ENCODE data around the gene CS. TPM values are rescaled to one million over a fixed set of nuclear protein-coding genes. Genes with fewer than 3 reads are reported as not detected.

The CS gene
- polyA plus RNA-seq, 6 donors from 2014 or later = 60.8 to 88.7 (median 72.1) TPM

DNA sequence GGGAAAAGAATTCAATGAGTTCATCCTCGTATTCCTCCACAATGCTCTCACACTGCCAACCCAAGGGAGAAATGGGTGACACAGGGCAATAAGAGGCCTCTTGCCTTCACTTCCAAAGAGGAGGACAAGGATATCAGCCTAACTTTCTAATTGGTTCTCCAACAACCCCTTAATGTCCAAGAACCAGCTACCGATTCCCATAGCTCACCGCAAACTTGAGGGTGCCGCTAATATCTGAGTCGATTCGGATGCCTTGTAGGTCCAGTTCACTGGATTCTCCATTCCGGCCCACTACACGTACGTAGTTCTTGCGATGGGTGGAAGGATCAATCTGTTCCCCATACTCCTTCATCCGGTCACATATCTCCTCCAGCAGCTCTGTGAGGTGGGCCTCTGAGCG, 10.9 kb upstream of the CS start:
- Mint-ChIP-seq H3K36me3 (peaks cover 0 to 6% of the 10 kb centered on the region in 2 donors), H3K27me3 (no peaks in the 10 kb centered on the region), H3K4me1 (peaks cover 7 to 17% (median 13%) of the 10 kb centered on the region in 3 donors), H3K9me3 (no peaks in the 10 kb centered on the region), H3K27ac (peak overlapping the region in 1 of 6 donors; percentile 89), H3K4me3 (no peak overlapping the region)
- no peak for ATAC-seq (ENCODE audit: low read depth in 2 of 2)
- DNase-seq = no peak

DNA sequence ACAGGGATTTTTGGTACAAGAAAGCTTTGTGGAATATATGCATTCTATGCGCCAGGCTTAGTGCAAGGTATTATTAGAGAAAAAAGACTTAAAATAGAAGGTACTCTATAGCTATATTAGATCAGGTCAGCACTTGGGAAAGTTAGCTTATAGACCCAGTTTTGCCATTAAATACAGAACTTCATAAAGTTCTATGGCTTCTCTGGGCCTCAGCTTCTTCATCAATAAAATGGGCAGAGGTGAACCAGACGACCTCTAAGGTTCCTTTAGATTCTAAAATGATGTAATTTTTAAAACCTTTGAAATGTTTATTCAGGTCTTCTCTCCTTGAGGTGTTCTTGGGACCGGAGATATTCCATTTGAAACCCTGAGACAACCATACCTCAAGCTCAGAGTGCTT, 8.6 kb upstream of the CS start:
- ATAC-seq (ENCODE audit: low read depth in 2 of 2) (no peak), DNase-seq (no peak)
- H3K4me3 Mint-ChIP-seq = no peak overlapping the region
- H3K9me3 Mint-ChIP-seq = no peaks in the 10 kb centered on the region
- H3K4me1 Mint-ChIP-seq = no peaks in the 10 kb centered on the region
- peak overlapping the region in 2 of 6 donors; percentile 34 to 38 for H3K27ac Mint-ChIP-seq
- H3K36me3 Mint-ChIP-seq = peaks cover 0 to 6% of the 10 kb centered on the region in 2 donors
- no peaks in the 10 kb centered on the region for H3K27me3 Mint-ChIP-seq

DNA sequence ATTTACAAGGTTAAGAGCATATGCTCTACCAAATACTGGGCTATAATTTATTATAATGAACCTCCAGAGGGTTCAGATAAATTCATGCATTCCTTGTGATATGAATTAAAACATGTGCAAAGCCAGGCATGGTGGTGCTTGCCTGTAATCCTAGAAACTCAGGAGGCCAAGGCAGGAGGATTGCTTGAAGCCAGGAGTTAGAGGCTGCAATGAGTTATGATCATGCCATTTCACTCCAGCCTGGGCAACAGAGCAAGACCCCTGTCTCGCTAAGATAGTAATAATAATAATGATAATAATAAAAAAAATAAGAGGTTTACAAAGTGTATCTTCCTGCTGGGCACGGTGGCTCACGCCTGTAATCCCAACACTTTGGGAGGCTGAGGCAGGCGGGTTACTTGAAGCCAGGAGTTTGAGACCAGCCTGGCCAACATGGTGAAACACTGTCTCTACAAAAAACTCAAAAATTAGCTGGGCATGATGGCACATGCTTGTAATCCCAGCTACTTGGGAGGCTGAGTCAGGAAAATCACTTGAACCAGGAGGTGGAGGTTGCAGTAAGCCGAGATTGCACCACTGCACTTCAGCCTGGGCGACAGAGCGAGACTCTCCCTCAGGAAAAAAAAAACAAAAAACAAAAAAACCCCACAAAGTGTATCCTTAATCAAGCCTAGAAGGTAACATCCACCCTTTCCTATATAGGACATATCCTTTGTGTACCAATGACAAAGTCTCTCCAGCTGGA, 7.3 kb upstream of the CS start:
- DNase-seq = no peak
- no peak overlapping the region for H3K4me3 Mint-ChIP-seq
- H3K36me3 Mint-ChIP-seq = peaks cover 0 to 6% of the 10 kb centered on the region in 2 donors
- no peaks in the 10 kb centered on the region for H3K9me3 Mint-ChIP-seq
- no peak for ATAC-seq (ENCODE audit: low read depth in 2 of 2)
- peak overlapping the region in 1 of 6 donors; percentile 69 for H3K27ac Mint-ChIP-seq
- H3K27me3 Mint-ChIP-seq = no peaks in the 10 kb centered on the region
- H3K4me1 Mint-ChIP-seq = peaks cover under 1 to 8% (median under 1%) of the 10 kb centered on the region in 3 donors

DNA sequence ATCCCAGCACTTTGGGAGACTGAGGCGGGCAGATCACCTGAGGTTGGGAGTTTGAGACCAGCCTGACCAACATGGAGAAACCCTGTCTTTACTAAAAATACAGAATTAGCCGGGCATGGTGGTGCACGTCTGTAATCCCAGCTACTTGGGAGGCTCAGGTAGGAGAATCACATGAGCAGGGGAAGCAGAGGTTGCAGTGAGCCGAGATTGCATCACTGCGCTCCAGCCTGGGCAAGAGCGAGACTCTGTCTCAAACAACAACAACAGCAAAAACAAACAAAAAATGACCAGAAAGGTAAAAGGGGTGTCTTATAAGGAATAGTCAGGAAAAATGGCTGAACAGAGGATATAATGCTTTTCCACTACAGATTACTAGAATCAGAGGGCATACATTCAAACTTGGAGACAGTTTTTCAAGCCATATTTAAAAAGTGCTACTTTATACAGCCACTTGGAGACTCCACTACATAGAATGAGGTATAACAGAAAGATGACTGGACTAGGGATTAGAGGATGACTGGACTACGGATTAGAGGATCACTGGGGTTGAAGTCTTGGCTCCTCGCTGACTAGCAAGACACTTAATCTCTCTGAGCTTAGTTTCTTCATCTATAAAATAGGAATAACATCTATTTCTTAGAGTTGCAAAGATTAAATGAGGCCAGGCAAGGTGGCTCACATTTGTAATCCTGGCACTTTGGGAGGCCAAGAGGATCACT, 4.9 kb upstream of the CS start:
- peak overlapping the region in 3 of 6 donors; percentile 68 to 94 (median 74) for H3K27ac Mint-ChIP-seq
- no peaks in the 10 kb centered on the region for H3K27me3 Mint-ChIP-seq
- no peaks in the 10 kb centered on the region for H3K9me3 Mint-ChIP-seq
- peaks cover 13 to 29% (median 20%) of the 10 kb centered on the region in 3 donors for H3K4me1 Mint-ChIP-seq
- H3K4me3 Mint-ChIP-seq = no peak overlapping the region
- ATAC-seq (ENCODE audit: low read depth in 2 of 2) (no peak), DNase-seq (no peak)
- peaks cover 0 to 4% of the 10 kb centered on the region in 2 donors for H3K36me3 Mint-ChIP-seq

DNA sequence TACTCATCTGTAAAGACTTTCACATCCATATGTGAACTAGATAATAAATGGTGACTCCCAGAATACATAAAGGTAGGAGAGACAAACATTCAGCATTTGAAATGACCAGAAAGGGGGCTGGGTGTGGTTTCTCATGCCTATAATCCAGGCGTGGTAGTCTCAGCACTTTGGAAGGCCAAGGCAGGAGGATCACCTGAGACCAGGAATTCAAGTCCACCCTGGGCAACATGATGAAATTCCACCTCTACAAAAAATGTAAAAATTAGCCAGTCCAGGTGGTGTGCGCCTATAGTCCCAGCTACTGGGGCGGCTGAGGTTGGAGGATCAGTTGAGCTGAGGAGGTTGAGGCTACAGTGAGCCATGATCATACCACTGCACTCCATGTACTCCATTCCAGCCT, 4.1 kb upstream of the CS start:
- Mint-ChIP-seq H3K27ac (no peak overlapping the region), H3K4me1 (peaks cover 19 to 35% (median 28%) of the 10 kb centered on the region in 3 donors), H3K27me3 (no peaks in the 10 kb centered on the region), H3K9me3 (no peaks in the 10 kb centered on the region), H3K36me3 (no peaks in the 10 kb centered on the region), H3K4me3 (no peak overlapping the region)
- DNase-seq (no peak), ATAC-seq (ENCODE audit: low read depth in 2 of 2) (no peak)

DNA sequence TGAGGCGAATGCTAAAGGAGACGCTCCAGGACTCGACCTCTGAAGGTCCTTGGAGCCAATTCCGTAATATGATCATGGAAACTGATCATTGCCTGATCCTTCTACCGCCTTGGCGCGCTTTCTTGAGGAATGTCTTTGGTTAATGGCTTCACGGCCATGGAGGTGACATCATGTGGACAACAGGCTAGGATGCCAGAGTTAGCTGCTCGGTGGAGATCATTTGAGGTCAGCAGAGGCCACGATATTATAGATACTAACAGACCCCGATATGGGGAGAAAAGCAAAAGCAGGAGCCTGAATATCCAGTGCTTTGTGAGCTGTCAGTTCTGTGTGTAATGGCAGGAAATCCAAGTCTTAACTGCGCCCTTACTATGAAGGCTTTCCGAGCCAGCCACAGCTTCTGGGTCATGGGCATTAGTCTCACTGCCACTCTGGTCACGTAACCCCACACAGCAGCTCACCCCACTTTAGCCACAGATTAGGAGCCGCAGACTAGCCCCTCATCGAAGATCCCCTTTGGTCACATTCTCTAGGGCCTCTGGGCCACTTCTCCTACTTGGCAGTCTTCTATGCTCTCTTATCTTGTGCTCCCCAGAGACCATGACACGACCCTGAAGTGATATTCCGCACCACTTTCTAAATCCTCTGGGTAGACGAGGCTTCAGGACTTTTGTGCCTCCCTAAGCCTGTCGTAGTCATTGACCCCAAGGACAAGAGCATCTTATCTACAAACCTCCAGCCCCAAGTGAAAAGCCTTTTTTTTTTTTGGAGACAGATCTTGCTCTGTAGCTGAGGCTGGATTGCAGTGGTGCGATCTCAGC, 724 bp upstream of the CS start:
- peak overlapping the region; percentile 95 to 99 (median 97) for H3K4me3 Mint-ChIP-seq
- H3K27me3 Mint-ChIP-seq = no peaks in the 10 kb centered on the region
- H3K4me1 Mint-ChIP-seq = peaks cover 42 to 69% (median 60%) of the 10 kb centered on the region in 3 donors

DNA sequence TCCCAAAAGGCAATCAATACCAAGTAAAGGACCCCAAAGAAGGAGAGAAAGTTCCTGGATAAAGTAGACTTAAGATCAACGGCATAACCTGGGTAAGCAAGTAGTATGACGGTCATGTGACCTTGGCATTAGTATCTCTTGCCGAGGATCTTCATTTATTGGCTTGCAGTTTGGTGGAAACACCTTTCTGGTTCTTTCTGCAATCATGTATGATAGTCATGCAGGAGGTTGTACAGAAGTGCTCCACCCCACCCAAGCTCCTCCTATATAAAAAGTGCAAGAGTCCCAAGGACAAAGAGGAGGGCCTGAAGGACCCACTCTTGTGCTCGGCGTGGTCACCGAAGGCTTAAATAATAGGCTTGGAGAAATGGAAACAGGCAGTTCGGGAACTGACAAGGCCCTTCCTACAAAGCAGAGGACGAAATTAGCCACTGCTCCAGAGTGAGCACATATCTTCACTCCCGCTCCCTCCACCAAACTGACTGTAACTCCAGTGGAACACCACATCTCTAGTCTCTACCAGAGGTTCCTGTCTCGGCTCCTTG, 750 bp downstream of the CS start:
- Mint-ChIP-seq H3K36me3 (no peaks in the 10 kb centered on the region), H3K4me1 (peaks cover 42 to 71% (median 60%) of the 10 kb centered on the region in 3 donors), H3K27ac (peak overlapping the region; percentile 92 to 99 (median 97)), H3K27me3 (no peaks in the 10 kb centered on the region), H3K4me3 (peak overlapping the region; percentile 95 to 99 (median 97)), H3K9me3 (no peaks in the 10 kb centered on the region)
- DNase-seq (no peak), ATAC-seq (ENCODE audit: low read depth in 2 of 2) (no peak)

More for the DNA sequence above, 724 bp upstream of the CS start:
- DNase-seq = no peak
- Mint-ChIP-seq H3K9me3 (no peaks in the 10 kb centered on the region), H3K36me3 (no peaks in the 10 kb centered on the region), H3K27ac (peak overlapping the region; percentile 93 to 99 (median 97))
- ATAC-seq (ENCODE audit: low read depth in 2 of 2) = no peak

DNA sequence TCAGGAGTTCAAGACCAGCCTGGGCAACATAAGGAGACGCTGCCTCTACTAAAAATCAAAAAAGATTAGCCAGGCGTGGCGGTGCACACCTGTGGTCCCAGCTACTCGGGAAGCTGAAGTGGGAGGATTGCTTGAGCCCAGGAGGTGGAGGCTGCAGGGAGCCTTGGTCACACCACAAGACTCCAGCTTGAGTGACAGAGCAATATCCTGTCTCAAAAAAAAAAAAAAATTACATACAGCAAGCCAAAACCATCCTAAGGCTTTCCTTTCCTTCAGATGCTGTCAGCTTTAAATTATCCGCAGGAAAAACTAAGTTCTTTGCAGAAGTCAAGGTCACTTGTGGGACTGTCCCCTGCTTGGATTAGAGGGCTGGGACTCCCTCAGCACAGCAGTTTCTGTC, 1.3 kb downstream of the CS start:
- DNase-seq (no peak), ATAC-seq (ENCODE audit: low read depth in 2 of 2) (no peak)
- peaks cover 46 to 74% (median 60%) of the 10 kb centered on the region in 3 donors for H3K4me1 Mint-ChIP-seq
- H3K4me3 Mint-ChIP-seq = peak overlapping the region; percentile 95 to 99 (median 97)
- H3K27ac Mint-ChIP-seq = peak overlapping the region in 4 of 6 donors; percentile 92 to 98 (median 94)
- no peaks in the 10 kb centered on the region for H3K36me3 Mint-ChIP-seq
- H3K27me3 Mint-ChIP-seq = no peaks in the 10 kb centered on the region
- H3K9me3 Mint-ChIP-seq = no peaks in the 10 kb centered on the region

DNA sequence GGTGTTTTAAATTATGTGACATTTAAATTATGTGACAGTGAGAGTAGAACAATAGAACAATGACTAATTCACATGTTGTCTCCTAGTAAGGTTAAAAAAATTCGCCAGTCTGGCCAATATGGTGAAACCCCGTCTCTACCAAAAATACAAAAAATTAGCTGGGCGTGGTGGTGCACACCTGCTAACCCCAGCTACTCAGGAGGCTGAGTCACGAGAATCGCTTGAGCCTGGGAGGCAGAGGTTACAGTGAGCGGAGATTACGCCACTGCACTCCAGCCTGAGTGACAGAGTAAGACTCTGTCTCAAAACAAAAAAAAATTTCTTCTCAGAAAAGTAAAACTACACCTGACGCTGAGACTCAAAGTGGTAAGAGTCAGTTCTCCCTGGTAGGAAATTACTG, 2.7 kb downstream of the CS start:
- Mint-ChIP-seq H3K4me1 (peaks cover 50 to 73% (median 60%) of the 10 kb centered on the region in 3 donors), H3K9me3 (no peaks in the 10 kb centered on the region), H3K27me3 (no peaks in the 10 kb centered on the region), H3K4me3 (peak overlapping the region in 5 of 8 donors; percentile 25 to 65 (median 55)), H3K27ac (peak overlapping the region in 4 of 6 donors; percentile 23 to 80 (median 54)), H3K36me3 (no peaks in the 10 kb centered on the region)
- DNase-seq (no peak), ATAC-seq (ENCODE audit: low read depth in 2 of 2) (no peak)

DNA sequence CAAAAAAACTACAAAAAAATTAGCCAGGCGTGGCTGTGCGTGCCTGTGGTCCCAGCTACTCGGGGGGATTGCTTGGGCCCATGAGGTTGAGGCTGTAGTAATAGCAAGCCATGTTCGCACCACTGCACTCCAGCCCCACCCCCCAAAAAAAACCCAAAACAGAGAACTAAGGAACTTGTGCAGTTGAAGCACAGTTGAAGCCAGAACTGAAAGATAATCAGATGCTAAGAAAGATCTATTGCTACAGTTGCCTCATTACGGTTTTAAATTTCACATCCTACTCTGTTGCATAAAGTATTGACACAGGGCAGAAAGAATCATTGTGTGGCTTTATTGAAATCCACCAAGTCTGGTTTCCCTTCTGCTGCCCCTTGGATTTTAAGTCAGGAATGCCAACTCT, 3.8 kb downstream of the CS start:
- Mint-ChIP-seq H3K27me3 (no peaks in the 10 kb centered on the region), H3K4me1 (peaks cover 50 to 68% (median 55%) of the 10 kb centered on the region in 3 donors), H3K9me3 (no peaks in the 10 kb centered on the region), H3K27ac (peak overlapping the region; percentile 23 to 85 (median 63)), H3K36me3 (no peaks in the 10 kb centered on the region), H3K4me3 (peak overlapping the region in 4 of 8 donors; percentile 2 to 78 (median 32))
- no peak for ATAC-seq (ENCODE audit: low read depth in 2 of 2)
- no peak for DNase-seq

DNA sequence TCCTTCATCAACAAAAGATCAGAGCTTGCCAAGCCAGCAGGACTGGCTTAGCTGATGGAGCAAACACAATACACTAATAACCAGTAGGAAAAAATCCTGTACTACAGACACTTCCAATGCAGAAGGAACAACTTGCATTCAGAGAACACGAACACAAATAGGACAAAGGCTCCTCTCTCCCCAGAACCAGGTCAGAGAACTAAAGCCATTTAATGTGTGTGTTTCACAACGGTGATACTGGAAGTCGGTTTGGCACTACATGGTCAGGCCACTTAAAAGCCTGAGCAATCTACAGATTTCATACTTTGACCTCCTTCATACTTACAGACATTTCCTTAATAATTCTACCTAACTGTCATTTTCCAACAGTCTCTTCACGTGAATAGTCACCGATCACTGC, 6.3 kb downstream of the CS start:
- Mint-ChIP-seq H3K27ac (no peak overlapping the region), H3K4me1 (peaks cover 33 to 50% (median 35%) of the 10 kb centered on the region in 3 donors), H3K9me3 (no peaks in the 10 kb centered on the region), H3K36me3 (no peaks in the 10 kb centered on the region), H3K4me3 (peak overlapping the region in 1 of 8 donors; percentile 25), H3K27me3 (no peaks in the 10 kb centered on the region)
- DNase-seq (no peak), ATAC-seq (ENCODE audit: low read depth in 2 of 2) (no peak)

DNA sequence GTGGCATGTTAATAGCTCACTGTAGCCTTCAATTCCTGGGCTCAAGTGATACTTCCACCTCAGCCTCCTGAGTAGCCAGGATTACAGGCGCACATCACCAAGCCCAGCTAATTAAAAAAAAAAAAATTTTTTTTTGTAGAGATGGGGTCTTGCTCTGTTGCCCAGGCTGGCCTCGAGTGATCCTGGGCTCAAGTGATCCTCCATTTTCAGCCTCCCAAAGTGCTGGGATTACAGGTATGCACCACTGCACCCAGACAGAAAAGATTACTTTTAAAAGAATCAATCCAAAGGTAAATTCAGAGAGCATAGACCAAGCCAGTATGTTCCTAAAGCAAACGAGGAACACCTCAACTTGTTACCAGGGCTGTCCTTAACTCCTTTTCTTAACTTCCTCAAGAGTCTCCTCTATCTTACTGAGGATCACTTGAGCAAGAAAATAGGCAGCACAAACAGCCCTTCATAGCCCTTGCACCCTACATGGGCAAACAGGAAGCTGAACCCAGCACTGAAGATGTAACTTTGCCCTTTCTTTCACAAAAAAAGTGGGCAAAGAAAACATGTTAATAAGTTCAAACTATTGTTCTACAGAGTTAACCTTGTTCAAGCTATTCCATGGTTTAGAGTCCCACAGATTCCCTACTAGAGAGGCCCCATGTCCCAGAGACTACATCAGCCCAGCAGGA, 11.3 kb downstream of the CS start:
- no peaks in the 10 kb centered on the region for H3K27me3 Mint-ChIP-seq
- no peak overlapping the region for H3K4me3 Mint-ChIP-seq
- DNase-seq = no peak
- peaks cover 6 to 23% (median 11%) of the 10 kb centered on the region in 3 donors for H3K4me1 Mint-ChIP-seq
- no peak for ATAC-seq (ENCODE audit: low read depth in 2 of 2)
- no peaks in the 10 kb centered on the region for H3K9me3 Mint-ChIP-seq
- peaks cover 8% of the 10 kb centered on the region in 2 donors for H3K36me3 Mint-ChIP-seq
- H3K27ac Mint-ChIP-seq = no peak overlapping the region

Data from naive B cell (primary cell).